ENCODE measurements around the gene CA5B.
"Not testable (repeated sequence)": the region's sequence is repeated elsewhere in the genome, so short reads cannot be mapped to it uniquely, and the experiment has no call there.

The CA5B gene

GRCh38 chrX:15815779-15816437, 77.8 kb downstream of the CA5B start:
- peaks cover 55% of the 10 kb centered on the region for H3K4me1 Mint-ChIP-seq (ENCODE audit: low read depth)

DNA sequence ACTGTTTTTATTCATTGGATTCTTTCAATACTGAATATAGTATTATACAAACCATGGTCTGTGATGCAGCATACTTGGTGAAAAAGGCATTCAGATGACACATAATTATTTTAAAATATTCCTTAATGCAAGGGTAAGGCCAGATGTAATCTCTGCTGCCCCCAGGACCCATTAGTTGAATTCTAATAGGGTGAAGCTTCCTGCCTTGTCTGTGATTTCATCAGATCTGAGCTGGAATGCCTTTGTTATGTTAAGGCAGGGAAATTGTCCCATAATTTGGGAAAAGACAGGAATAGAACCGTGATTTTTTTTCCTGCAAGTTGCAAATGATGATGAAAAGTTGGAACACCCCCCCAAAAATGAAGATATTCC, 78.4 kb downstream of the CA5B start:
- H3K27me3 Mint-ChIP-seq, result no peaks in the 10 kb centered on the region
- H3K4me1 Mint-ChIP-seq (ENCODE audit: low read depth), result peaks cover 58% of the 10 kb centered on the region
- peaks cover 62% of the 10 kb centered on the region for H3K36me3 Mint-ChIP-seq (ENCODE audit: low read depth)
- peak overlapping the region; percentile 57 for H3K4me3 Mint-ChIP-seq
- H3K27ac Mint-ChIP-seq, result peak overlapping the region; percentile 84
- no peaks in the 10 kb centered on the region for H3K9me3 Mint-ChIP-seq

More at GRCh38 chrX:15815779-15816437, 77.8 kb downstream of the CA5B start:
- peaks cover 57% of the 10 kb centered on the region for H3K36me3 Mint-ChIP-seq (ENCODE audit: low read depth)
- no peaks in the 10 kb centered on the region for H3K9me3 Mint-ChIP-seq
- no peak overlapping the region for H3K4me3 Mint-ChIP-seq
- peak overlapping the region; percentile 83 for H3K27ac Mint-ChIP-seq
- no peaks in the 10 kb centered on the region for H3K27me3 Mint-ChIP-seq

DNA sequence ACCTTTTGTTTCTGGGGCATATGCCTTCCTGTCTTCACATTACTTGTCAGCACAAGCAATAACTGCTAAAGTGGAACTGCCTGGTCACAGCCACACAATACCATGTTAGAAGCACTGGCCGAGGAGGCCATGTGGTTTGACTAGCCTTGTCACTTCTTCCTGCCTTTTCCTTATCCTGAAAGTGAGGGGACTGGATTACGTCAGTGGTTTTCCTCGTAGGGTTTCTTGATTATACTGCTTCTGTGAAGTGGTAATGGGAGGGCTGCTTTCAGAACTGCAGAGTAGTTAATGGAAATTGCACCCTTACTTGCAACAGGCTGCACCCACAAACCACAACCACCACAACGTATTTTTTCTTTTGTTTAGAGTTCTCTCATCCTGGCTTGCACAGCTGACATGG, 78.8 kb downstream of the CA5B start:
- Mint-ChIP-seq H3K4me1 (ENCODE audit: low read depth) (peaks cover 58% of the 10 kb centered on the region), H3K27me3 (no peaks in the 10 kb centered on the region), H3K27ac (peak overlapping the region; percentile 84), H3K9me3 (no peaks in the 10 kb centered on the region), H3K4me3 (peak overlapping the region; percentile 57), H3K36me3 (ENCODE audit: low read depth) (peaks cover 65% of the 10 kb centered on the region)

GRCh38 chrX:15820106-15821073, 82.3 kb downstream of the CA5B start:
- H3K4me3 Mint-ChIP-seq, result peak overlapping the region; percentile 35
- H3K4me1 Mint-ChIP-seq (ENCODE audit: low read depth), result peaks cover 46% of the 10 kb centered on the region
- peak overlapping the region; percentile 92 for H3K27ac Mint-ChIP-seq
- peaks cover 57% of the 10 kb centered on the region for H3K36me3 Mint-ChIP-seq (ENCODE audit: low read depth)
- no peaks in the 10 kb centered on the region for H3K9me3 Mint-ChIP-seq
- H3K27me3 Mint-ChIP-seq, result no peaks in the 10 kb centered on the region

GRCh38 chrX:15822922-15823321, 84.9 kb downstream of the CA5B start:
- Mint-ChIP-seq H3K27me3 (no peaks in the 10 kb centered on the region), H3K36me3 (ENCODE audit: low read depth) (peaks cover 57% of the 10 kb centered on the region), H3K9me3 (no peaks in the 10 kb centered on the region), H3K4me3 (no peak overlapping the region), H3K27ac (no peak overlapping the region), H3K4me1 (ENCODE audit: low read depth) (peaks cover 26% of the 10 kb centered on the region)

- Mint-ChIP-seq H3K27me3 (no peaks in the 10 kb centered on the region), H3K27ac (no peak overlapping the region), H3K36me3 (ENCODE audit: low read depth) (peaks cover 47% of the 10 kb centered on the region), H3K4me1 (ENCODE audit: low read depth) (peaks cover 7% of the 10 kb centered on the region), H3K4me3 (no peak overlapping the region), H3K9me3 (no peaks in the 10 kb centered on the region)
Observed at GRCh38 chrX:15825936-15826335, 87.9 kb downstream of the CA5B start.

- peaks cover 11% of the 10 kb centered on the region for H3K4me1 Mint-ChIP-seq (ENCODE audit: low read depth)
- peaks cover 27% of the 10 kb centered on the region for H3K36me3 Mint-ChIP-seq (ENCODE audit: low read depth)
- H3K9me3 Mint-ChIP-seq, result no peaks in the 10 kb centered on the region
- no peak overlapping the region for H3K27ac Mint-ChIP-seq
- no peaks in the 10 kb centered on the region for H3K27me3 Mint-ChIP-seq
- H3K4me3 Mint-ChIP-seq, result no peak overlapping the region
Observed at GRCh38 chrX:15829217-15829616, 91.1 kb downstream of the CA5B start.

DNA sequence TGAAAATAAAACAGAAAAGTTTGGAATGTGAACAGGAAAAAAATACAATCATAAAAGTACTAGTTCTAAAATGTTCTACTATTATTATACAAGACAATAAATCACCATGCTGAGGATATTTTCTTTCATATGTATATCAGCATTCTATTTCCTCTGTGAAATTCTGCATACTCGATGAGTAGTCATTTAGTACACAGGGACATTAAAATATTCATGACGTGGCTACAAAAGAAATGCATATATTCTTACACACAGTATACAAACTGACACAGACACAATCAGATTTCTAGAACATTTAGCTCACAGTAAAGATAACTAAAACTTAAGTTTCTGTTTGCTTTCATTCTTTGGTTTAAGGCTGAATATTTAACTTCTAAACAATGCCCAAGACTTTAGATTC, 93.3 kb downstream of the CA5B start:
- not testable (repeated sequence) for H3K4me1 Mint-ChIP-seq (ENCODE audit: low read depth); H3K9me3 Mint-ChIP-seq

DNA sequence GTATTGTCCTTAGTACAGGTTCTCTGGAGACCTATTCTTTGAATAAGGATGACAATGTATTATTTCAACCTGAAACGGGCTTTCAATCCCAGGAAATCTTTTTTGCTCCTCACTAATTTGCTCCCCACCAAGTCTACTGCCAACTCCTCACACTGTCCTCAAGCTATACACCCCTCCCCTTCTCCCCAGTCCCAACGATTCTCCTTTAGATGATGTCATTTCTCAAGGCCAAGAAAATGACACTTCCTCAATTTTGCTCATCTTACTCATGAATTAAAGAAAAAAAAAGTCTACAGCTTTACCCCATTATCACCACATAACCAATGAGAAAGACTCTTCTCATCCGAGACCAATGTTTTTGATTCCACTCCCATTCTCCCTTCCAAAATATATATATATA, 96.0 kb downstream of the CA5B start:
- H3K4me3 Mint-ChIP-seq, result no peak overlapping the region

More for the DNA sequence above, 93.3 kb downstream of the CA5B start:
- H3K27me3 Mint-ChIP-seq, H3K27ac Mint-ChIP-seq, H3K4me3 Mint-ChIP-seq: not testable (repeated sequence)
- peaks cover 23% of the 10 kb centered on the region for H3K36me3 Mint-ChIP-seq (ENCODE audit: low read depth)

DNA sequence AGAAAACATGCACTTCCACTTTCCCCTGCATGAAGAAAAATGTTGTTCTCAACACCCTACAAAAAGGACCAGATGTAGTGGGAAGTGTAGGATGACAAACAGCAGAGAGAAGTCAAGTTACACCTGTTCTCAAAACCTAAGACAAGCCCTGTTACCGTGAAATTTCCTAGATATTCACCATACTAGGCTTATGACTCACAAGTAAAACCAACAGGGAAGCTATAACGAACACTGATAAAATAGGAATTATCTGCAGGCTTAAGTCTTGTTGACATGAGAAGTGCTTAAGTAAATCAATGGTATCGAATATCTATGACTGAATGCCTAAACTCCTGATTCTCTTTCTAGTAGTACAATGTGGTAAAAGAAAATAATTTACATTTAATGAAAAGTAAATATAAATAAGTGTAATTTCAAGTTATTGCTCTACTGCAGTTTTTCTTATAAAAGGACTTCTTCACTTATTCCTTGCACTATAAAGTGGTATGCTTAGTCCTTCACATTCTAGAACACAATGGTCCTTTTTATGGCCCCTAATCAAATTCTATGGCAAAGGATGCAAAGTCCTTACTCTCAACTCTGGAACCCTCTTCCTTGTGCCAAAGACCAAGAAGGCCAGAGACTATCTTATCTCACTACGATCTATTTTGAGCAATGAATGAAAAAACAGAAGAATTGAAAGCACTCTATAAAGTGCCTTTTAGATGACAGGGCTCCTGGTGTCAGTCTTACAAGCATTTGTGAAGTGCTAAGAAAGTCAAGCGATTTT, 96.9 kb downstream of the CA5B start:
- H3K27ac Mint-ChIP-seq, result no peak overlapping the region
- H3K36me3 Mint-ChIP-seq (ENCODE audit: low read depth), result peaks cover 10% of the 10 kb centered on the region
- H3K27me3 Mint-ChIP-seq, result no peaks in the 10 kb centered on the region
- no peaks in the 10 kb centered on the region for H3K9me3 Mint-ChIP-seq
- H3K4me3 Mint-ChIP-seq, result no peak overlapping the region
- H3K4me1 Mint-ChIP-seq (ENCODE audit: low read depth), result peaks cover 7% of the 10 kb centered on the region

More for the DNA sequence above, 96.0 kb downstream of the CA5B start:
- peaks cover 7% of the 10 kb centered on the region for H3K36me3 Mint-ChIP-seq (ENCODE audit: low read depth)
- H3K4me1 Mint-ChIP-seq (ENCODE audit: low read depth), result peaks cover 7% of the 10 kb centered on the region
- no peaks in the 10 kb centered on the region for H3K27me3 Mint-ChIP-seq
- H3K27ac Mint-ChIP-seq, result no peak overlapping the region
- no peaks in the 10 kb centered on the region for H3K9me3 Mint-ChIP-seq

All from stimulated activated naive CD8-positive, alpha-beta T cell treated with anti-CD3 and anti-CD28 coated beads, Interleukin-15, Interleukin-2, amounts not matched to agents 100 ng/mL and 50 ng/mL, for 24 hours (primary cell).